ENCODE measurements around the gene FZD7.

FZD7 gene

GRCh38 chr2:201990069-201990468 is 43.6 kb upstream of the FZD7 start:
- H3K4me3 ChIP-seq (replicated peaks; ENCODE audit: low read depth, low read length): no peak overlapping the region
- no peak for DNase-seq (ENCODE audit: low read depth)
- no peak for TF ChIP-seq CTCF (IDR thresholded peaks at IDR 0.05; ENCODE audit: low read length, missing control alignments)

GRCh38 chr2:201992960-201993359 is 40.7 kb upstream of the FZD7 start:
- no peak for DNase-seq (ENCODE audit: low read depth)
- H3K4me3 ChIP-seq (replicated peaks; ENCODE audit: low read depth, low read length): no peak overlapping the region
- no peak for TF ChIP-seq CTCF (IDR thresholded peaks at IDR 0.05; ENCODE audit: low read length, missing control alignments)

GRCh38 chr2:201994973-201995638 is 38.5 kb upstream of the FZD7 start:
- TF ChIP-seq CTCF (IDR thresholded peaks at IDR 0.05; ENCODE audit: low read length, missing control alignments): no peak
- no peak overlapping the region for H3K4me3 ChIP-seq (replicated peaks; ENCODE audit: low read depth, low read length)
- no peak for DNase-seq (ENCODE audit: low read depth)

GRCh38 chr2:201996006-201996405 is 37.6 kb upstream of the FZD7 start:
- no peak for DNase-seq (ENCODE audit: low read depth)
- H3K4me3 ChIP-seq (replicated peaks; ENCODE audit: low read depth, low read length): no peak overlapping the region
- no peak for TF ChIP-seq CTCF (IDR thresholded peaks at IDR 0.05; ENCODE audit: low read length, missing control alignments)

GRCh38 chr2:201996679-201997314 is 36.9 kb upstream of the FZD7 start:
- no peak for DNase-seq (ENCODE audit: low read depth)
- no peak for TF ChIP-seq CTCF (IDR thresholded peaks at IDR 0.05; ENCODE audit: low read length, missing control alignments)
- H3K4me3 ChIP-seq (replicated peaks; ENCODE audit: low read depth, low read length): no peak overlapping the region

GRCh38 chr2:201999279-201999678 is 34.4 kb upstream of the FZD7 start:
- H3K4me3 ChIP-seq (replicated peaks; ENCODE audit: low read depth, low read length): no peak overlapping the region
- peak; percentile 3 for DNase-seq (ENCODE audit: low read depth)
- no peak for TF ChIP-seq CTCF (IDR thresholded peaks at IDR 0.05; ENCODE audit: low read length, missing control alignments)

GRCh38 chr2:202001826-202002225 is 31.8 kb upstream of the FZD7 start:
- DNase-seq (ENCODE audit: low read depth): no peak
- no peak for TF ChIP-seq CTCF (IDR thresholded peaks at IDR 0.05; ENCODE audit: low read length, missing control alignments)
- H3K4me3 ChIP-seq (replicated peaks; ENCODE audit: low read depth, low read length): no peak overlapping the region
